Glutamatergic neuron (in vitro differentiated cells): Measurements from ENCODE around the gene CENPL. TPM values are rescaled to one million over a fixed set of nuclear protein-coding genes. Genes with fewer than 3 reads are reported as not detected.
"Not testable (repeated sequence)": the region's sequence is repeated elsewhere in the genome, so short reads cannot be mapped to it uniquely, and the experiment has no call there.

Source experiments
- DNase-seq: peaks from one replicate; pipeline ENCODE4 v3.0.0; 2022
- H3K27ac Mint-ChIP-seq: one replicate; pipeline ENCODE4 v1.8.0; 2020; ENCODE audit warnings: mild to moderate bottlenecking, mixed read lengths, inconsistent platforms; ENCODE audit not compliant: unreplicated experiment
- H3K27me3 Mint-ChIP-seq: one replicate; pipeline ENCODE4 v1.8.0; 2020; ENCODE audit warnings: mild to moderate bottlenecking, moderate library complexity, mixed read lengths, inconsistent platforms; ENCODE audit not compliant: unreplicated experiment
- H3K36me3 Mint-ChIP-seq: one replicate; pipeline ENCODE4 v1.8.0; 2020; ENCODE audit warnings: mild to moderate bottlenecking, mixed read lengths, inconsistent platforms; ENCODE audit not compliant: unreplicated experiment
- H3K4me1 Mint-ChIP-seq: one replicate; pipeline ENCODE4 v1.8.0; 2020; ENCODE audit warnings: mild to moderate bottlenecking, low read depth, mixed read lengths, inconsistent platforms; ENCODE audit not compliant: unreplicated experiment
- H3K4me3 Mint-ChIP-seq: one replicate; pipeline ENCODE4 v1.8.0; 2020; ENCODE audit warnings: mild to moderate bottlenecking, mixed read lengths, inconsistent platforms; ENCODE audit not compliant: unreplicated experiment
- H3K9me3 Mint-ChIP-seq: one replicate; pipeline ENCODE4 v1.8.0; 2020; ENCODE audit warnings: mild to moderate bottlenecking, moderate library complexity, mixed read lengths, inconsistent platforms; ENCODE audit not compliant: unreplicated experiment
- CTCF ChIP-seq: fragments of 200-600 bp; sonication (generic); IDR thresholded peaks from one replicate; pipeline ENCODE4 v1.5.0; 2021; ENCODE audit not compliant: partially characterized antibody, unreplicated experiment
- total RNA-seq: library from RNA; stranded (reverse); fragmentation: NEBNext Ultra II Directional; extraction: Animal tissue kit (Norgen Biotek cat#: 25700); gene quantifications from one replicate; pipeline ENCODE4 v1.2.1, GENCODE V29; 2021; ENCODE audit not compliant: unreplicated experiment

CENPL gene
- total RNA-seq, 1 donor from 2014 or later, result 4.3 TPM

GRCh38 chr1:173775578-173776226 is 49.0 kb downstream of the CENPL start:
- Mint-ChIP-seq H3K36me3 (no peaks in the 10 kb centered on the region), H3K4me3 (no peak overlapping the region), H3K27me3 (no peaks in the 10 kb centered on the region), H3K4me1 (no peaks in the 10 kb centered on the region), H3K27ac (no peak overlapping the region), H3K9me3 (peaks cover 2% of the 10 kb centered on the region)
- no peak for TF ChIP-seq CTCF
- DNase-seq, result no peak

GRCh38 chr1:173771560-173771959 is 53.1 kb downstream of the CENPL start:
- H3K36me3 Mint-ChIP-seq, result no peaks in the 10 kb centered on the region
- no peak for TF ChIP-seq CTCF
- H3K9me3 Mint-ChIP-seq, result peaks cover 2% of the 10 kb centered on the region
- no peak for DNase-seq
- H3K4me3 Mint-ChIP-seq, result no peak overlapping the region
- H3K27me3 Mint-ChIP-seq, result no peaks in the 10 kb centered on the region
- H3K27ac Mint-ChIP-seq, result no peak overlapping the region
- no peaks in the 10 kb centered on the region for H3K4me1 Mint-ChIP-seq

GRCh38 chr1:173770330-173770729 is 54.4 kb downstream of the CENPL start:
- not testable (repeated sequence) for H3K27ac Mint-ChIP-seq

GRCh38 chr1:173768827-173769226 is 55.9 kb downstream of the CENPL start:
- Mint-ChIP-seq H3K36me3 (peaks cover 10% of the 10 kb centered on the region), H3K27me3 (no peaks in the 10 kb centered on the region), H3K9me3 (no peaks in the 10 kb centered on the region), H3K27ac (no peak overlapping the region), H3K4me1 (no peaks in the 10 kb centered on the region), H3K4me3 (no peak overlapping the region)
- DNase-seq, result no peak
- TF ChIP-seq CTCF, result no peak

More at GRCh38 chr1:173770330-173770729, 54.4 kb downstream of the CENPL start:
- not testable (repeated sequence) for H3K4me1 Mint-ChIP-seq, H3K4me3 Mint-ChIP-seq, DNase-seq, H3K27me3 Mint-ChIP-seq, H3K36me3 Mint-ChIP-seq, H3K9me3 Mint-ChIP-seq

- Mint-ChIP-seq H3K4me3 (no peak overlapping the region), H3K4me1 (no peaks in the 10 kb centered on the region), H3K36me3 (peaks cover 14% of the 10 kb centered on the region), H3K9me3 (no peaks in the 10 kb centered on the region), H3K27me3 (peaks cover 2% of the 10 kb centered on the region), H3K27ac (no peak overlapping the region)
- no peak for DNase-seq
- no peak for TF ChIP-seq CTCF
Measured at GRCh38 chr1:173768206-173768605, 56.5 kb downstream of the CENPL start.

- H3K36me3 Mint-ChIP-seq, result peaks cover 52% of the 10 kb centered on the region
- not testable (repeated sequence) for DNase-seq, H3K27ac Mint-ChIP-seq, H3K4me1 Mint-ChIP-seq, H3K4me3 Mint-ChIP-seq, H3K9me3 Mint-ChIP-seq, H3K27me3 Mint-ChIP-seq
Measured at GRCh38 chr1:173764331-173764730, 60.4 kb downstream of the CENPL start.
